Measurements from ENCODE around the gene GNAZ. TPM values are rescaled to one million over a fixed set of nuclear protein-coding genes. Genes with fewer than 3 reads are reported as not detected.

GNAZ gene
- total RNA-seq, 5 donors from 2014 or later (not counting 1 experiment from before 2014, with no cell fraction given), result 0.70 to 1.4 (median 1.3) TPM

DNA sequence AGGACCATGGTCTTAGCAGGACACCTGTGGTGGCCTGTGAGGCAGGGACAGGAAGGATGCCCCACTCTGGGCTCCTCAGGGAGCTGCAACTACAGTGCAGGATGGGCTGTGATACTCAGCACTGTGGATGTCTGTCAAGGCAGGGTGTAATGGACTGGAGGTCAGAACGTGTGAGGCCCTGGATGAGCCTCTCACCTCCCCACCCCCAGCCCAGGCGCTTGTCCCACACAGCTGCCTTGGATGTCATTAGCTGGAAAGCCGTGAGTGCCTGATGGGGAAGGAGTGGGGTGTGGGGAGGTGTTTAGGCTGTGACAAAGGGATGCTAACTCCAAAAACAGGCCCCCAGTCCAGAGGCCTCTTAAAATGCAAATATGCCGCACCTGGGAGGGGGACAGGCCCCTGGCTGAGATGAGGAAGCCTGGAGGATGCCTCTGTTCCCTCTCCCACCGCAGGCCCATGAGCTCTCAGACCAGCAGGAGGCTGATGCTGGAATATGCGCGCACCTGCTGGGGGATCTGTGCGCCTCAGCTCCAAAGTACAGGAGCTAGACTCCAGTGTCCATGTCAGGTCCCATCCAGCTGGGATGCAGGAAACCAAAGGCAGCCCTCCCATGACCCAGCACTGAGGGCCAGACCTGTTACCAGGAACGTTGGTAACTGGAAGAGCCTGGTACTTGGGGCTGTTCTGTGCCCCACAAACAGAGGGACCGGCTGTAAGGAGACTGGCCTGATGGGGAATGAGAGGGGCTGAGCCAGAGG, 46.4 kb downstream of the GNAZ start:
- POLR2A ChIA-PET, result no interaction called here
- no peaks in the 10 kb centered on the region for H3K9me3 ChIP-seq
- ATAC-seq (replicated peaks in 1 of 4) (no peak), DNase-seq (no peak)
- no peaks in the 10 kb centered on the region for H3K36me3 Mint-ChIP-seq
- no peaks in the 10 kb centered on the region for H3K36me3 ChIP-seq (ENCODE audit: control insufficient read depth in 2 of 2, extremely low read depth in 1 of 2, insufficient read depth in 1 of 2, low read length in 1 of 2)
- H3K9me3 Mint-ChIP-seq, result no peaks in the 10 kb centered on the region
- peaks cover 11 to 23% (median 14%) of the 10 kb centered on the region in 3 donors for H3K4me1 Mint-ChIP-seq
- WGBS (ENCODE audit: insufficient coverage), result 98% methylated on average over 5 of the region's 10 CpGs
- H3K27me3 Mint-ChIP-seq, result no peaks in the 10 kb centered on the region
- H3K4me3 ChIP-seq (ENCODE audit: control insufficient read depth in 1 of 2, extremely low read depth in 1 of 2, low read length in 1 of 2), result no peak overlapping the region
- H3K27ac ChIP-seq (ENCODE audit: low read length), result no peak overlapping the region
- peaks cover 6 to 18% of the 10 kb centered on the region in 2 experiments for H3K4me1 ChIP-seq (ENCODE audit: control insufficient read depth in 1 of 2, extremely low read depth in 1 of 2, insufficient read depth in 2 of 2, low read length in 2 of 2)
- peaks cover 0 to 6% of the 10 kb centered on the region in 2 experiments for H3K27me3 ChIP-seq (replicated peaks in 1 of 2; ENCODE audit: control insufficient read depth in 2 of 2, extremely low read depth in 1 of 2, insufficient read depth in 2 of 2, low read length in 1 of 2)
- no peak overlapping the region for H3K27ac Mint-ChIP-seq
- no peak overlapping the region for H3K4me3 Mint-ChIP-seq
- CTCF ChIA-PET, result interaction anchor here in 1 of 2 donors (0.6 kb wide), 1 partner anchor 162 kb away, joined by 4 read pairs; no protein-coding TSS in a partner anchor

DNA sequence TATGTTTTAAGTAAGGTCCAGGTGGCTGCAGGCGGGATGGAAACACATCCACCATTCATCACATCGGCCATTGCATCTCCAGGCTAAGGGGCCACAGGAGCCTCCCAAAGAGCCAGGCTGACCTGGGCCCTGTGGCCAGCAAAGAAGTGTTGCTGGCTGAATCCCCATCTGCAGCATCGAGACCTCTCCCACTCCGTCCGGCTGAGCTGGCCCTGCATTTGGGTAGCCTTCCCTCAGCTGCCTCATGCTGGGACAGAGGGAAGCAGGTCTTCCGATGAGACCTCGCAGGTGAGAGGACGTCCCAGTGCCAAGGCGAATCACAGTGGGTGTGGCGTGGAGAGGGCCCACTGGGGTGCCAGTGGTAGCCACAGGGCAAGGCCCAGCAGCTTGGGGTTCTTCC, 47.0 kb downstream of the GNAZ start:
- CTCF ChIA-PET, result no interaction called here
- POLR2A ChIA-PET, result no interaction called here
- H3K36me3 ChIP-seq (ENCODE audit: control insufficient read depth in 2 of 2, extremely low read depth in 1 of 2, insufficient read depth in 1 of 2, low read length in 1 of 2), result no peaks in the 10 kb centered on the region
- DNase-seq, result no peak
- Mint-ChIP-seq H3K36me3 (no peaks in the 10 kb centered on the region), H3K4me3 (no peak overlapping the region), H3K27me3 (no peaks in the 10 kb centered on the region), H3K27ac (no peak overlapping the region), H3K9me3 (no peaks in the 10 kb centered on the region), H3K4me1 (peaks cover 11 to 23% (median 14%) of the 10 kb centered on the region in 3 donors)
- over 99% methylated on average over 8 of the region's 10 CpGs for WGBS (ENCODE audit: insufficient coverage)
- H3K4me1 ChIP-seq (ENCODE audit: control insufficient read depth in 1 of 2, extremely low read depth in 1 of 2, insufficient read depth in 2 of 2, low read length in 2 of 2), result peaks cover 6 to 18% of the 10 kb centered on the region in 2 experiments
- no peak overlapping the region for H3K4me3 ChIP-seq (ENCODE audit: control insufficient read depth in 1 of 2, extremely low read depth in 1 of 2, low read length in 1 of 2)
- no peak for ATAC-seq (replicated peaks in 1 of 4)
- H3K27me3 ChIP-seq (replicated peaks in 1 of 2; ENCODE audit: control insufficient read depth in 2 of 2, extremely low read depth in 1 of 2, insufficient read depth in 2 of 2, low read length in 1 of 2), result peaks cover 0 to 6% of the 10 kb centered on the region in 2 experiments
- H3K9me3 ChIP-seq, result no peaks in the 10 kb centered on the region
- no peak overlapping the region for H3K27ac ChIP-seq (ENCODE audit: low read length)

DNA sequence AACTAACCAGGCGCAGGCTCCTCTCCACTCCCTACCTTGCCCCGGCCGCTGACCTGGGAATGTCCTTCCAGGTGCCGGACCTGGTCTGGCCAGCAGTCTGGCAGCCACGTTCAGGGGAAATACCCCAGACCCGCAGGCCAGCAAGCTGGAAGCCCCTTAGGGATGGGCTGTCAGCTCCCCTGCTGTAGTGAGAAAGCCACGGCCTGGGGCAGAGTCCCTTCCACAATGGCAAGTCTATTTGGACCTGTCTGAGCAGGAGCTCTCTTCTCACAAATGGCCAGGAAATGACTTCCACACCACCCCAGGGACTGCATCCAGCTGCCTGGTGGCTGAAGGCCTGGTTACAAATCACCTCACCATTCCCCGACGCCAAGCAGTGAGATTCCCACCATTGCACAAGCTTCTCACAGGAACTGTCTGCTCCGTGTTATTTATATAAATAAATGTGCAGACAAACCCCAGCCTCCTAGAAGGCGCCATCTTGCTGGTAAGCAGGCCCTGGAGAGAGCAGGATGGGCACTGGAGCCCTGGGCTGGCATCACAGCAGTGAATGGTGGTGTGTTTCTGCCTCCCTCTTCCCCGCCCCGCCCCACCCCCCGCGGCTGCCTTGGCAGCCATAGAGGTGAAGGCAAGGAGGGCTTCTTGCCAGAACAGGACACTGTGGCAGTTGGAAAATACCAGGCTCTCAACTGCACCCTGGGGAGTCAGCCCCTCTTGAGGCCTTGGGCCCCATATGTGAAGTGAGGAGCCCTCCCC, 47.8 kb downstream of the GNAZ start:
- H3K27ac Mint-ChIP-seq, result no peak overlapping the region
- POLR2A ChIA-PET, result interaction anchor here in 1 of 2 donors (0.9 kb wide), 1 partner anchor 24 kb away, joined by 11 read pairs; no protein-coding TSS in a partner anchor
- H3K9me3 Mint-ChIP-seq, result no peaks in the 10 kb centered on the region

DNA sequence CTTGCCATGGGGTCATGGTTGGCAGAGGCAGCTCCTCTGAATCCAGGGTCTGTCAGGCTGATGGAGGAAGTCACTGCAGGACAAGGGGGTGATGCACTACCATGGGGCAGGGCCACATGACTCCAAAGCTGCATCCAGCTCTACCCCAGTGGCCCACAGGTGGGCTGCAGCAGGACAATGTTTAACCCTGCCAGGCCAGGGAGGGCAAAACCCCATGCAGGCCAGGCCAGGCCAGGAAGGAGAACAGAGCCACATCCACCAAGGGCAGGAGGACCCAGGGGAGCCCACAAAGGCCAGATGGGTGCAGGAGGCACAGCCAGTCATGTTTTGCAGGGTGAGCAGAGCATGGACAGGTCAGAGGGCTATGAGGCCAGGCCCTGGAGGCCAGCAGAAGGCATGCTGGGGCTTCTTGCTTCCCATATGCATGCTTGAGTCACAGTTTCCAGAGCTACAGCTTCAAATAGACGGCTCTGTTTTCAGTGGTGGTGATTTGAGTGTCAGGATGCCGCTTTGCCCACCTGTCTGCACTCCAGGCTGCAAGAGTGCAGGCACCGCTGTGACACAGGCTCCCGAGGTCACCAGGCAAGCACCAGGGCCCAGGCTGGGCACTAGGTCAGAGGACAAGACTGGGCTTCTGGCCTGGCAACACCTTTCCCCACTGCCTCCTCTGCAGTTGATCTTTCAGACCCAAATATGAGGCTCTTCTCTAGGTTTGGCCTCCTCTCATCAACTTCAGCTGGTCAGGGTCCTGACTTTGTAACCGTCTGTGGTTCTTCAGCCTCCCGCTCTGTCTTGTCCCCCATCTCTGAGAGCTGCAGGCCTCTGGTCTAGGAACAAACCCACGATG, 48.6 kb downstream of the GNAZ start:
- ATAC-seq (replicated peaks in 1 of 4) (no peak), DNase-seq (no peak)
- Mint-ChIP-seq H3K27me3 (no peaks in the 10 kb centered on the region), H3K27ac (peak overlapping the region; percentile 94 to 95), H3K36me3 (no peaks in the 10 kb centered on the region), H3K4me3 (peak overlapping the region; percentile 22 to 72 (median 63)), H3K9me3 (no peaks in the 10 kb centered on the region), H3K4me1 (peaks cover 11 to 23% (median 14%) of the 10 kb centered on the region in 3 donors)
- ChIA-PET CTCF (interaction anchor here (0.5 to 1.4 kb wide), 8 partner anchors 14 to 533 kb away, joined by 3 to 11 read pairs (median 3); partner anchors contain the start of gene RSPH14 (in 1 of the 2)), POLR2A (interaction anchor here (0.8 to 1.0 kb wide), 4 partner anchors 19 to 299 kb away, joined by 3 to 11 read pairs (median 6); partner anchors contain the start of gene RAB36 (in 1 of the 2))
- WGBS (ENCODE audit: insufficient coverage), result 97% methylated on average over 6 of the region's 7 CpGs
- H3K4me3 ChIP-seq (ENCODE audit: control insufficient read depth in 1 of 2, extremely low read depth in 1 of 2, low read length in 1 of 2), result peak overlapping the region in 1 of 2 donors; percentile 19
- H3K36me3 ChIP-seq (ENCODE audit: control insufficient read depth in 2 of 2, extremely low read depth in 1 of 2, insufficient read depth in 1 of 2, low read length in 1 of 2), result no peaks in the 10 kb centered on the region
- peaks cover 6 to 18% of the 10 kb centered on the region in 2 experiments for H3K4me1 ChIP-seq (ENCODE audit: control insufficient read depth in 1 of 2, extremely low read depth in 1 of 2, insufficient read depth in 2 of 2, low read length in 2 of 2)
- peaks cover 0 to 9% of the 10 kb centered on the region in 2 experiments for H3K27me3 ChIP-seq (replicated peaks in 1 of 2; ENCODE audit: control insufficient read depth in 2 of 2, extremely low read depth in 1 of 2, insufficient read depth in 2 of 2, low read length in 1 of 2)
- peak overlapping the region; percentile 88 for H3K27ac ChIP-seq (ENCODE audit: low read length)
- no peaks in the 10 kb centered on the region for H3K9me3 ChIP-seq

More for the DNA sequence above, 47.8 kb downstream of the GNAZ start:
- ATAC-seq (replicated peaks in 1 of 4), result no peak
- Mint-ChIP-seq H3K4me1 (peaks cover 11 to 23% (median 14%) of the 10 kb centered on the region in 3 donors), H3K36me3 (no peaks in the 10 kb centered on the region), H3K27me3 (no peaks in the 10 kb centered on the region), H3K4me3 (no peak overlapping the region)
- no peaks in the 10 kb centered on the region for H3K36me3 ChIP-seq (ENCODE audit: control insufficient read depth in 2 of 2, extremely low read depth in 1 of 2, insufficient read depth in 1 of 2, low read length in 1 of 2)
- H3K9me3 ChIP-seq, result no peaks in the 10 kb centered on the region
- CTCF ChIA-PET, result interaction anchor here in 1 of 2 donors (0.6 kb wide), 1 partner anchor 39 kb away, joined by 3 read pairs; no protein-coding TSS in a partner anchor
- peaks cover 0 to 6% of the 10 kb centered on the region in 2 experiments for H3K27me3 ChIP-seq (replicated peaks in 1 of 2; ENCODE audit: control insufficient read depth in 2 of 2, extremely low read depth in 1 of 2, insufficient read depth in 2 of 2, low read length in 1 of 2)
- WGBS (ENCODE audit: insufficient coverage), result 95% methylated on average over 7 of the region's 15 CpGs
- peaks cover 6 to 18% of the 10 kb centered on the region in 2 experiments for H3K4me1 ChIP-seq (ENCODE audit: control insufficient read depth in 1 of 2, extremely low read depth in 1 of 2, insufficient read depth in 2 of 2, low read length in 2 of 2)
- H3K27ac ChIP-seq (ENCODE audit: low read length), result no peak overlapping the region
- no peak overlapping the region for H3K4me3 ChIP-seq (ENCODE audit: control insufficient read depth in 1 of 2, extremely low read depth in 1 of 2, low read length in 1 of 2)
- no peak for DNase-seq

DNA sequence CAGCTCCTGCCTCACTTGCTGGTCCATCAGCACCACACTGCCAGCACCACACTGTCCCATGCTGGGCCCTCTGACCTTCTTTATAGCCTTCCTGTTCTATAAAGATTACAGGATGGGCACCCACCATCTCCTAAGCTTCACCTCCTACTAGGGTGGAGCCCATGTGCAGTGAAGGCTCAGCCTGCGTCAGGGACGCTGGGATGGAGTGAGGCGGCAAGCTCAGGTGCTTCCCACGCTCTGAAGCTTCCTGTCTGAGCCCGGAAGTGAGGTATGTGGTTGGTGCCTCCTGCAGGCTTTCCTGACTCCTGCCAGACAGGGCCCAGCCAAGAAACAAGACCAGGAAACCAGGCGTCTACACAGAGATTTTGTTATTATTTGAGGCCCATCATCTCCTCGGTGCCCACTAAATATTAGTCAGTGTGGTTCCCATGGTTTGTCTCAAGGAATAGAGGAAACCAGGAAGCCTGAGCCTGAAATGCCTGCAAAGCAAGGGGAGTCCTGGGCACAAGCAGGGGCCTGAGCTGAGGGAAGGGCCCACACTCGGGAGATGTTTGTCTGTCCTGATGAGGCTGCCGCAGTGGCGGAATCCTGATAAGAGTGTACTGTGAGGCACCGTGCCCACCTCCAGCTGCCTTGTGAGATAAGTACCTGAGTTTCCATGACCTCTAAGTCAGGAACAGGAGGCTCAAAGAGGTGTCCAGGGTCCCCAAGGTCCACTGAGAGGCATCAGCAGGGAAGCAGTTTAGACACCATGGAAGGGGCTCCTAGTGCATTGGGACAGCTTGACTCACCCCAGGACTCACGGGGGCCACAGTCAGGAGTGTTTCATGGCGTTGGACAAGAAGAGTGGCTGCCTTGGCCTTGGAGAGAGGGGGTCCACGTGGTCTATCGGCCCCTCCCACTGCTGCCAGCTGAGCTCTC, 49.4 kb downstream of the GNAZ start:
- ATAC-seq (replicated peaks in 1 of 4) (peak; percentile 80 to 98 (median 86)), DNase-seq (peak; percentile 31 to 85 (median 58))
- peak overlapping the region; percentile 22 to 72 (median 63) for H3K4me3 Mint-ChIP-seq
- H3K9me3 Mint-ChIP-seq, result no peaks in the 10 kb centered on the region
- peak overlapping the region; percentile 94 to 95 for H3K27ac Mint-ChIP-seq
- 69% methylated on average over 10 of the region's 15 CpGs for WGBS (ENCODE audit: insufficient coverage)
- Histone ChIP-seq H3K9me3 (no peaks in the 10 kb centered on the region), H3K4me1 (ENCODE audit: control insufficient read depth in 1 of 2, extremely low read depth in 1 of 2, insufficient read depth in 2 of 2, low read length in 2 of 2) (peaks cover 6 to 18% of the 10 kb centered on the region in 2 experiments), H3K4me3 (ENCODE audit: control insufficient read depth in 1 of 2, extremely low read depth in 1 of 2, low read length in 1 of 2) (peak overlapping the region in 1 of 2 donors; percentile 19), H3K27ac (ENCODE audit: low read length) (peak overlapping the region; percentile 88), H3K27me3 (replicated peaks in 1 of 2; ENCODE audit: control insufficient read depth in 2 of 2, extremely low read depth in 1 of 2, insufficient read depth in 2 of 2, low read length in 1 of 2) (peaks cover 0 to 9% of the 10 kb centered on the region in 2 experiments), H3K36me3 (ENCODE audit: control insufficient read depth in 2 of 2, extremely low read depth in 1 of 2, insufficient read depth in 1 of 2, low read length in 1 of 2) (no peaks in the 10 kb centered on the region)
- H3K4me1 Mint-ChIP-seq, result peaks cover 11 to 23% (median 14%) of the 10 kb centered on the region in 3 donors
- H3K36me3 Mint-ChIP-seq, result no peaks in the 10 kb centered on the region
- CTCF ChIA-PET, result interaction anchor here (0.5 to 1.4 kb wide), 8 partner anchors 13 to 367 kb away, joined by 3 to 11 read pairs (median 3); partner anchors contain the start of gene RSPH14 (in 1 of the 2)
- H3K27me3 Mint-ChIP-seq, result no peaks in the 10 kb centered on the region
- POLR2A ChIA-PET, result interaction anchor here (0.8 to 1.0 kb wide), 4 partner anchors 18 to 300 kb away, joined by 3 to 11 read pairs (median 6); partner anchors contain the start of gene RAB36 (in 1 of the 2)
